ENCODE data around the gene FBLN1.
"Not testable (repeated sequence)": the region's sequence is repeated elsewhere in the genome, so short reads cannot be mapped to it uniquely, and the experiment has no call there.

The FBLN1 gene

GRCh38 chr22:45529105-45529504 is 26.4 kb downstream of the FBLN1 start:
- TF ChIP-seq CTCF (IDR thresholded peaks at IDR 0.05; ENCODE audit: low read depth, low read length) = no peak
- DNase-seq (ENCODE audit: extremely low read depth, low read depth) = no peak

- no peak for DNase-seq (ENCODE audit: extremely low read depth, low read depth)
- no peak for TF ChIP-seq CTCF (IDR thresholded peaks at IDR 0.05; ENCODE audit: low read depth, low read length)
These were observed 27.4 kb downstream of the FBLN1 start for GRCh38 chr22:45529971-45530575.

- DNase-seq (ENCODE audit: extremely low read depth, low read depth) = no peak
- TF ChIP-seq CTCF (IDR thresholded peaks at IDR 0.05; ENCODE audit: low read depth, low read length) = no peak
These were observed 29.0 kb downstream of the FBLN1 start for GRCh38 chr22:45531441-45532234.

GRCh38 chr22:45532235-45532631 is 29.6 kb downstream of the FBLN1 start:
- no peak for TF ChIP-seq CTCF (IDR thresholded peaks at IDR 0.05; ENCODE audit: low read depth, low read length)
- no peak for DNase-seq (ENCODE audit: extremely low read depth, low read depth)

GRCh38 chr22:45533703-45534102 is 31.0 kb downstream of the FBLN1 start:
- DNase-seq (ENCODE audit: extremely low read depth, low read depth) = no peak
- TF ChIP-seq CTCF (IDR thresholded peaks at IDR 0.05; ENCODE audit: low read depth, low read length) = no peak

GRCh38 chr22:45534339-45535192 is 31.9 kb downstream of the FBLN1 start:
- DNase-seq (ENCODE audit: extremely low read depth, low read depth) = no peak
- no peak for TF ChIP-seq CTCF (IDR thresholded peaks at IDR 0.05; ENCODE audit: low read depth, low read length)

- no peak for DNase-seq (ENCODE audit: extremely low read depth, low read depth)
These were observed 32.6 kb downstream of the FBLN1 start for GRCh38 chr22:45535290-45535689.

GRCh38 chr22:45535835-45536234 is 33.2 kb downstream of the FBLN1 start:
- DNase-seq (ENCODE audit: extremely low read depth, low read depth) = not testable (repeated sequence)

More at GRCh38 chr22:45535290-45535689, 32.6 kb downstream of the FBLN1 start:
- no peak for TF ChIP-seq CTCF (IDR thresholded peaks at IDR 0.05; ENCODE audit: low read depth, low read length)
